RWPE1 (cell line): ENCODE results near the gene HOXD13.
A peak's percentile ranks its signal among the peaks of the same experiment; 100 is the strongest.

Experiments
- CTCF ChIA-PET: fragments of 350-600 bp; sonication (Branson Sonifier 250); formaldehyde crosslinking; extraction: SDS; loops from one replicate; lab custom pipeline; 2021; lab: Yijun Ruan, JAX
- POLR2A ChIA-PET: fragments of 400-600 bp; formaldehyde crosslinking; extraction: SDS; loops from one replicate; lab custom pipeline; 2020; ENCODE audit warnings: antibody characterized with exemption; ENCODE audit not compliant: low non-redundant PET; lab: Yijun Ruan, JAX
- DNase-seq: peaks from one replicate; pipeline ENCODE4 v3.0.0; 2012; ENCODE audit warnings: low spot score
- H3K27ac ChIP-seq: fragments of 450-650 bp; 2 replicates; pipeline ENCODE4 v1.5.1; 2017
- CTCF ChIP-seq: fragments of 450-650 bp; conservative IDR thresholded peaks from 2 replicates; pipeline ENCODE4 v1.5.1; 2017; ENCODE audit warnings: low read depth, mild to moderate bottlenecking

Gene HOXD13

DNA sequence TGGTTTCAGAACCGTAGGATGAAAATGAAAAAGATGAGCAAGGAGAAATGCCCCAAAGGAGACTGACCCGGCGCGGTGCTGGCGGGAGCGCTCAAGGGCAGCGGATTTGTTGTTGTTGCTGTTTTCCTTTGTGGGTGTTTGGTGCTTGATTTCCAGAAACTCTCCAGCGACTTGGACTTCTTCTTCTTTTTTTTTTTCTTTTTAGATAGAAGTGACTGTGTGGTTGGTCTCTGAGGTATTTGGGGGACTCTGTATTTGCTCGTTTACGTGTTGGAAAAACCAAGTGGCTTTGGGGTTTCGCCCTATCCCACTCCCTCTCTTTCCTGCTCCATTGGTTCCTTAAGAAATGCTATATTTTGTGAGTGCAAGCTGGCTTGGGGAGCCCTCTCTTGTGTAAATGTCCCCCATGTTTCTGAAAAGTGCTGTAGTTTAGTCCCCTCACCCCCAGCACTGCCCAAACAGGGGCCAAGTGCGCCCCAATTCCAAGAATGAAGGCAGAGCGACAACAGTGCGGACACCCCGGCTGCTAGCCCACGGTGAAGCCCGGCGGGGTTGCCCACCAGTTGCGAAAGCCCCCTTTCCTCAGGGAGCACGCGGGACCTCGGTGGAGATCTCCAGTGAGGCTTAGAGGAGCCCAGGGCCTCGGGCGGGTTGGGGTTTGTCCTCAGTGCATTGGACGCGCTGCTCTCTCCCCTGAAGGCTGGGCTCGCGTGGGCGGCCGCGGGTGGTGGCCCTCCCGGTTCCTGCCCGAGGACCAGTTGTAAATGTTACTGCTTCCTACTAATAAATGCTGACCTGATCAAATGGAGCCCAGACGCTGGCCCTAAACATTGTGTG, 31.8 kb downstream of the HOXD13 start:
- CTCF ChIA-PET = no interaction called here
- peak overlapping the region; percentile 29 for H3K27ac ChIP-seq
- TF ChIP-seq CTCF = no peak
- no peak for DNase-seq
- POLR2A ChIA-PET = no interaction called here

DNA sequence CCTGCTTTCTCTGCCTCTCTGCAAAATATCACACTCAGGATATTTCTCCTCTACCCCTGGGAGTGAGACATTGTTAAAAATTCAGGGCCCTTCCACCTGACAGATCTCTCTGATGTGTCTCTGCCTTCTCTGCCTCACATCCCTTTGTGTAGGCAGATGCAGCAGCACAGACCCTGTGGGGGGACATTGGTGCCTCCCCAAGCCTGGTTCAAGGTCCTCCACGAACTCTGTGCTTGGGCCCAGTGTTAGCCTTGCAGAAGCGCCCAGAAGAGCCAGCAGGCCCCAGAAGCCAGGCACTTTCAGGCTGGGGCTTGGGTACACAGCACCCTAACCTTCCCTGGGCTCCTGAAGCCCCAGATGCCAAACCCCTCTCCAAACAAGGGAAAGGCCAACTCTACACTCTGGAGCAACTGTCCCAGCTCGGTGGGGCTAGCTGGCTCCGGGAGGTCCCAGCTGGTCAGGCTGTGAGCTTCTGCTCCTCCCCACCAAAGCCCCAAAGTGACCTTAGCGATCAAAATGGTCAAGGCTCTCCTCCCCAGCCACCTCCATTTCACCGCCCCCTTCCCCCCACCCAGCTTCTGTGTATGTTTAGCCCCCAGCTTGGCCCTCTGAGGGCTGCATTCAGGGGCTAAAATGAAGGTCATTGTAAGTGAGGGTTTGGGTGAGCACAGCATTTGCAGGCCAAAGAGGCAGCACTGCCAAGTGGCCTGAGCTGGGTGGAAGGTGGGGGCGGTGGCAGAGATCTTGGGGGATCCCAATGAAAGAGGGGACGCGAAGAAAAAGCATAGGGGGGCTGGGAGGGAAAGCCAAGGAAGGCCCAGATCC, 32.6 kb downstream of the HOXD13 start:
- ChIA-PET CTCF (interaction anchor here (0.7 kb wide), 1 partner anchor 324 kb away, joined by 4 read pairs; no protein-coding TSS in a partner anchor), POLR2A (interaction anchor here (0.6 kb wide), 1 partner anchor 1578 kb away, joined by 3 read pairs; no protein-coding TSS in a partner anchor)
- no peak for DNase-seq
- TF ChIP-seq CTCF = no peak
- peak overlapping the region; percentile 29 for H3K27ac ChIP-seq

- POLR2A ChIA-PET = interaction anchor here (0.6 kb wide), 1 partner anchor 1577 kb away, joined by 3 read pairs; no protein-coding TSS in a partner anchor
These were observed 33.2 kb downstream of the HOXD13 start for GRCh38 chr2:176125772-176126054.

DNA sequence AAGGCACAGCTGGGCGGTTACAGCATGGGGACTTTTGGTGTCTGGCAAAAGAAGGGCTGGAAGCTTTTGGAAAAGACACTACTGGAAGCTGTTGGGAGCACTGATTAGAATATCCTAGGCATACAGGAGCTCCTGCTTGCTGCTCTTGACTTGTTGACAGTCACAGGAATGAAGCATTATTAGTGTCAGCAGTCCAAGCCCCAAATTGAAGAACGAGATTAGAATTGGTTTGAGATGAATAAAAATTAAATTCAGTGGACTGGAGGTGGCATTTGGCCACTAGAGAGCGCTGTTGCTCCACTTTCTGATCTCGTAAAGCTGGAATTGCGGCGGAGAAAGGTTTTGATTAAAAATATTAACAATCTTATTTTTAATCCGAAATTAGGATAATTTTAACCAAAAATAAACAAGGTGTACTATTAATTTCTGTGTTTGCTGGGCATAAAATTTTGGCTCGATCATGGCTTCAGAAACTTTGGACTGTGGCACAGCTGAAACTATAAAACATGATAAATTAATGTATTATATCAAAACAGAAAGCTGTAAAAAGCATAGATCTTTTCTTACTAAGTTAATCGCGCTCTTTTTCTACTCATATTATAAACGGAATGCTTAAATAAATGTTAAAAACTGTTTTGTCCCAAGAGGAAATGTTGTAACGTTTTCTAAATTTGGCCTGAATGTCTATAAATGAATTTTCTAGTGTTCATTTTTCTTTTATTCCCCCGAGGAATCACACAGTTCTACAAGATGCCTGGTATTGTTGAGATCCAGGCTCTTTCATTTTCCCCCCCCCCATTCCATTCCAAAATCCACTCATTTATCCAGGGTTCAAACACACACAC, 34.6 kb downstream of the HOXD13 start:
- DNase-seq = no peak
- ChIA-PET POLR2A (no interaction called here), CTCF (interaction anchor here (0.5 to 3.2 kb wide), 28 partner anchors 9 to 1022 kb away, joined by 3 to 42 read pairs (median 4); no protein-coding TSS in a partner anchor)
- H3K27ac ChIP-seq = no peak overlapping the region
- TF ChIP-seq CTCF = peak; percentile 89

More at GRCh38 chr2:176125772-176126054, 33.2 kb downstream of the HOXD13 start:
- TF ChIP-seq CTCF = no peak
- DNase-seq = no peak
- CTCF ChIA-PET = interaction anchor here (0.7 kb wide), 1 partner anchor 324 kb away, joined by 4 read pairs; no protein-coding TSS in a partner anchor
- peak overlapping the region; percentile 29 for H3K27ac ChIP-seq

DNA sequence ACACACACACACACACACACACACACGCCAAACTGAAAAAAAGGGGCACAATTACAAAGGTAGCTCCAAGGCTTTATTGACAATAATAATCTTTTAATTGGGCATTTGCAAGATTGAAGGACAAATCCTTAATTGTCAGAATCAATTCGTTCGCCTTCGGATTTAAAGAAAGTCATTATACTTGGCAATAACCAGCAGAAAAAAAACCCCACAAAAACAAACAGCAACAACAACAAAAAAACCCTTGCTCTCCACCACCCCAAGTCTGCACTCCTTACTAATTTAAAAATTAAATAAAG, 35.2 kb downstream of the HOXD13 start:
- POLR2A ChIA-PET = no interaction called here
- TF ChIP-seq CTCF = no peak
- H3K27ac ChIP-seq = no peak overlapping the region
- DNase-seq = no peak
- CTCF ChIA-PET = interaction anchor here (0.7 to 3.2 kb wide), 8 partner anchors 13 to 1021 kb away, joined by 3 to 42 read pairs (median 5); no protein-coding TSS in a partner anchor
